Right lobe of liver (tissue), 6 donors: Measurements from ENCODE around the gene C10orf71. TPM values are rescaled to one million over a fixed set of nuclear protein-coding genes. Genes with fewer than 3 reads are reported as not detected.

Experiments
- ATAC-seq, 4 donors: fragments of 200-7000 bp; cut with Tn5 transposase; one replicate each; pipeline ENCODE4 v1.9.1; 2020; ENCODE audit warnings: mild to moderate bottlenecking in 4 of 4, moderate library complexity in 4 of 4
- DNase-seq, 3 donors: peaks; one replicate each; pipeline ENCODE4 v3.0.0-alpha.2; 2020
- H3K27ac ChIP-seq, 3 donors: fragments of 200-600 bp; one replicate each; pipeline ENCODE4 v1.8.0; 2022
- H3K27me3 ChIP-seq, 2 donors: fragments of 200-600 bp; one replicate each; pipeline ENCODE4 v1.8.0; 2022
- H3K36me3 ChIP-seq, 4 donors: fragments of 200-600 bp; sonication (generic) in 1 of 4; one replicate each; pipeline versions ENCODE4 v1.5.1 to v1.8.0; 2017 to 2022; ENCODE audit warnings: control low read depth in 1 of 4
- H3K4me1 ChIP-seq, 4 donors: fragments of 200-600 bp; sonication (generic) in 1 of 4; one replicate each; pipeline versions ENCODE4 v1.5.1 to v1.8.0; 2017 to 2022; ENCODE audit warnings: control low read depth in 1 of 4
- H3K4me3 ChIP-seq, 3 donors: fragments of 200-600 bp; one replicate each; pipeline ENCODE4 v1.8.0; 2022
- H3K9me3 ChIP-seq, 4 donors: fragments of 200-600 bp; sonication (generic) in 1 of 4; one replicate each; pipeline versions ENCODE4 v1.5.1 to v1.8.0; 2017 to 2022; ENCODE audit warnings: control low read depth in 1 of 4
- POLR2A ChIP-seq: fragments of 450-650 bp; IDR thresholded peaks from one replicate; pipeline ENCODE4 v1.6.1; 2017; ENCODE audit warnings: antibody characterized with exemption, mild to moderate bottlenecking
- WGBS: methylation state at CpG from one replicate; pipeline ENCODE4 v1.1.6; 2018; ENCODE audit warnings: low coverage, low lambda C conversion rate; ENCODE audit not compliant: insufficient coverage; ENCODE audit errors: missing lambda C conversion rate; 5-methylcytosine and 5-hydroxymethylcytosine counted together
- intact Hi-C, 2 donors: fragments of 100-400 bp; cut with DNase I; formaldehyde crosslinking; loops; one replicate each; pipeline versions ENCODE4 v1.11.2 to v1.14.1; 2022
- total RNA-seq, 6 experiments: library from RNA; depleted of rRNA in 2 of 6; stranded (reverse); fragments of >200 nt in 2 of 6; fragmentation: NEBNext Ultra II Directional in 3 of 6; extraction: Animal tissue kit (Norgen Biotek cat#: 25700) in 3 of 6; gene quantifications; one replicate each; pipeline versions ENCODE4 v1.1.0 to v1.2.4, GENCODE V29; 2016 to 2023
- TF ChIP-seq, protein P1 (sequence below), 4 donors: fragments of 200-600 bp in 3 of 4; fragments of 450-650 bp in 1 of 4; IDR thresholded peaks; one replicate each; pipeline versions ENCODE4 v1.5.1 to v1.8.0; 2016 to 2022; ENCODE audit warnings: antibody characterized with exemption in 4 of 4, mild to moderate bottlenecking in 2 of 4
- donor health status: DM: no; HTN: yes; CAD: no.
- donor health status: DM: no; HTN: no; CAD: no.
- donor health status: DM: no; HTN: no; CAD: no.
- donor health status: DM: no; HTN: yes; CAD: no.
- donor health status: DM: no; HTN: yes; CAD: no.

The C10orf71 gene
- total RNA-seq, 6 experiments from 2014 or later: 0.04 to 0.12 TPM; not detected in 4

DNA sequence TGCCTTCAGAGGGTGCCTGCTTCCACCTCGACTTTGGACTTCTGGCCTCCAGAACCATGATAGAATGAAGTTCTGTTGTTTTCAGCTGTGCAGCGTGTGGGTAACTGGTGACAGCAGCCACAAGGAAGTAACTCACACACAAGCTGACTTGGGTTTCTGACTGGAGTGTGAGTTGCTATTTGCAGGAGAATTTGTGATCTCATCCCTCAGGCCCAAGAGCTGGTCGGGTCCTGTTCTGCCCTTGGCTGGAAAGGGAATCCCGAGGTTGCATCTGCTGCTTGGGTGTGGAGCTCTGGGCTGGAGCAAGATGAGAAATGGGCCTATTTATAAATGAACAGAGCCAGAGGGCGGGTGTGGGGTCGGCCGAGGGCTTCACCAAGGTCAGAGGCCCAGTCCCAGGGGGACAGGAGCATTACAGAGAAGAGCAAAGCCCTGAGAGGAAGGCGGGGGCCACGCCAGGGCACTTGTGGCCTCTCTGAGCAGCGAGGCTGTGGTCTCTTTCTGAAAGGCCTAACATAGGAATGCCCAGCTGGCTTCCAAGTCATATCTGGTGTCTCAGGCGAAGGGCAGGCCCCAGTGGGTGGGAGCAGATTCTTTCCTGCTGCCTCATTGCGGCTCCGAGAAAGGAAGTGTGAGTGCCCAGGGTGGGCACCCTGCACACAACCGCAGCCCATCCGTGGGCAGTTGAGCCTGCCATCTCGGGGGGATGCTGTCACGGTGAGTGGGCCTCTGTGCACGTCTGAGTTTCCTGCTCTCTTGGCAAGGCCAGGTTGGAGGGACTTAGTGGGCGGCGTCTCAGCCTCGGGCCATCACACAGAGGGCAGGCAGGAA is 26.5 kb upstream of the C10orf71 start:
- ATAC-seq (peak in 1 of 4 donors; percentile 43), DNase-seq (no peak)
- Histone ChIP-seq H3K27me3 (no peaks in the 10 kb centered on the region), H3K4me3 (no peak overlapping the region), H3K27ac (no peak overlapping the region), H3K36me3 (no peaks in the 10 kb centered on the region), H3K4me1 (no peaks in the 10 kb centered on the region), H3K9me3 (no peaks in the 10 kb centered on the region)
- TF ChIP-seq, protein P1, sequence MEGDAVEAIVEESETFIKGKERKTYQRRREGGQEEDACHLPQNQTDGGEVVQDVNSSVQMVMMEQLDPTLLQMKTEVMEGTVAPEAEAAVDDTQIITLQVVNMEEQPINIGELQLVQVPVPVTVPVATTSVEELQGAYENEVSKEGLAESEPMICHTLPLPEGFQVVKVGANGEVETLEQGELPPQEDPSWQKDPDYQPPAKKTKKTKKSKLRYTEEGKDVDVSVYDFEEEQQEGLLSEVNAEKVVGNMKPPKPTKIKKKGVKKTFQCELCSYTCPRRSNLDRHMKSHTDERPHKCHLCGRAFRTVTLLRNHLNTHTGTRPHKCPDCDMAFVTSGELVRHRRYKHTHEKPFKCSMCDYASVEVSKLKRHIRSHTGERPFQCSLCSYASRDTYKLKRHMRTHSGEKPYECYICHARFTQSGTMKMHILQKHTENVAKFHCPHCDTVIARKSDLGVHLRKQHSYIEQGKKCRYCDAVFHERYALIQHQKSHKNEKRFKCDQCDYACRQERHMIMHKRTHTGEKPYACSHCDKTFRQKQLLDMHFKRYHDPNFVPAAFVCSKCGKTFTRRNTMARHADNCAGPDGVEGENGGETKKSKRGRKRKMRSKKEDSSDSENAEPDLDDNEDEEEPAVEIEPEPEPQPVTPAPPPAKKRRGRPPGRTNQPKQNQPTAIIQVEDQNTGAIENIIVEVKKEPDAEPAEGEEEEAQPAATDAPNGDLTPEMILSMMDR (IDR thresholded peaks at IDR 0.05): no peak
- no peak for TF ChIP-seq POLR2A
- WGBS: 15% methylated on average over 5 of the region's 21 CpGs
- intact Hi-C loops: no loop called here

DNA sequence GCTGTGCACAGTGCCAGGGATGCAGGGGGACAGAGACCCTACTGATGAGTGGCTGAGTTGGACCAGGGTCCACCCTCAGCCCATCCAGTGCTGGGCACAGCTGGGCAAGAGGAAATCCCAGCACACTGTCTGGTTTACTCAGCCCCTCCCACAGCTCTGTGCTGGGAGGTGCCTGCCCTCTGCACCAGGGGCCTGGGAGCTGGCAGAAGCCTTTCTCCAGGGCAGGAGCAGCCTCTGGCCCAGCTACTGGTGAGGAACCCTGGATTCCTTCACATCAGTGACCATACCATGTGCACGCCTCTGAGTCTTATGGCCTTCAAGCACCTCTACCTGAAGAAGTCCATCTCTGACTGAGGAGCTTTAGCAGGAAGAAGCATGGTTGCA is 25.9 kb upstream of the C10orf71 start:
- no CpG with 5 or more reads among the region's 1 CpG for WGBS

DNA sequence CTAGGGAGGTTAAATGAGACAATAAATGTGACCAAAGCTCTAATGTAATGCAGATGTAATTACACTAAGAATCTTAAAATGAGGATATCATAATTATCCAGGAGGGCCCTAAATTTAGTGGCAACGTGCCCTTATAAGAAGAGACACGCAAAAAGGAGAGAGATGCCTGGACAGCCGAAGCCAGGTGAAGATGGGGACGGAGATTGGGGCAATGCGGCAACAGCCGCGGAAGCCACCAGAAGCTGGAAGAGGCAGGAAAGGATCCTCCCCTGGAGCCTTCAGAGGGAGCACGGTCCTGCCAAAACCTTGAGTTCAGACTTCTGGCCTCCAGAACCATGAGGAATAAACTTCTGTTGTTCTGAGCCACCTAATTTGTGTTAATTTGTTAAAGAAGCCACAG is 25.3 kb upstream of the C10orf71 start:
- Histone ChIP-seq H3K36me3 (no peaks in the 10 kb centered on the region), H3K9me3 (no peaks in the 10 kb centered on the region), H3K4me3 (no peak overlapping the region), H3K4me1 (no peaks in the 10 kb centered on the region), H3K27me3 (no peaks in the 10 kb centered on the region), H3K27ac (no peak overlapping the region)
- ATAC-seq (no peak), DNase-seq (no peak)
- intact Hi-C loops: no loop called here
- 84% methylated on average over 4 of the region's 8 CpGs for WGBS
- TF ChIP-seq POLR2A: no peak
- TF ChIP-seq, protein P1 (IDR thresholded peaks at IDR 0.05): no peak

More for the DNA sequence above, 25.9 kb upstream of the C10orf71 start:
- Histone ChIP-seq H3K27me3 (no peaks in the 10 kb centered on the region), H3K4me1 (no peaks in the 10 kb centered on the region), H3K36me3 (no peaks in the 10 kb centered on the region), H3K4me3 (no peak overlapping the region), H3K9me3 (no peaks in the 10 kb centered on the region), H3K27ac (no peak overlapping the region)
- ATAC-seq (peak in 3 of 4 donors; percentile 13 to 41 (median 15)), DNase-seq (no peak)
- intact Hi-C loops: no loop called here
- TF ChIP-seq, protein P1 (IDR thresholded peaks at IDR 0.05): no peak
- no peak for TF ChIP-seq POLR2A

DNA sequence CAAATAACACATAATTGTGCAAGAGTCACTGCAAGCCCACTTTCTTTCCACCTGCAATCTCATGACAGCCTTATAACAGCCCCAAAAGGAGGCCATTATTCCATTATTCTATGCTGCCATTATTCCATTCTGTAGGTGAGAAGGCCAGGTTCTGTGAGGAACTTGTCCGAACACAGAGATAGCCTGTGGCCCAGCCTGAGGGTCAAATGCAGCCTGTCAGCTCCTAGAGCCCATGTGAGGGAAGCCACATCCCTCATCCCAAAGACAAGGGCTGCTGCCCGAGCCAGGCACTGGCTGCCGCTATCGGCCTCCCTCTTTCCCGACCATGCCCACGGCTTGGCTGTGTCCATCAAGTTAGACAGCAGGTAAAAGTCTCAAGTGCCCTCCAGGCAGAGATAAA is 24.1 kb upstream of the C10orf71 start:
- Histone ChIP-seq H3K27ac (no peak overlapping the region), H3K9me3 (no peaks in the 10 kb centered on the region), H3K36me3 (no peaks in the 10 kb centered on the region), H3K27me3 (no peaks in the 10 kb centered on the region), H3K4me1 (no peaks in the 10 kb centered on the region), H3K4me3 (no peak overlapping the region)
- TF ChIP-seq, protein P1 (IDR thresholded peaks at IDR 0.05): no peak
- TF ChIP-seq POLR2A: no peak
- no peak for ATAC-seq
- WGBS: 63% methylated on average over 6 of the region's 6 CpGs
- intact Hi-C loops: no loop called here
- DNase-seq: no peak
